ACHN (cell line): Measurements from ENCODE around the gene PAK6.

ENCODE experiments used
- DNase-seq: peaks from one replicate; pipeline ENCODE4 v3.0.0-alpha.2; 2015
- in situ Hi-C: cut with HindIII; loops from 2 replicates; pipeline ENCODE4 v1.10.0; 2017; ENCODE audit warnings: low sequenced_read_pairs, low pct_ligation_motif_present, low pct_unique_long_range_greater_than_20kb

The PAK6 gene

GRCh38 chr15:40238532-40239403, at the start of gene PAK6:
TSS of gene PAK6 (plus strand) at chr15:40239063. CDS start at chr15:40264786, 25,723 bp downstream.
- in situ Hi-C loops = no loop called here
- DNase-seq = peak; percentile 37

- DNase-seq = peak; percentile 17
- in situ Hi-C loops = no loop called here
These were observed 48.3 kb upstream of the PAK6 start for GRCh38 chr15:40190591-40190990.

GRCh38 chr15:40192942-40193341, 45.9 kb upstream of the PAK6 start:
- in situ Hi-C loops = no loop called here
- no peak for DNase-seq

GRCh38 chr15:40197434-40197833, 41.4 kb upstream of the PAK6 start:
- in situ Hi-C loops = no loop called here

GRCh38 chr15:40198355-40199085, 40.3 kb upstream of the PAK6 start:
- in situ Hi-C loops = no loop called here
- no peak for DNase-seq

More at GRCh38 chr15:40197434-40197833, 41.4 kb upstream of the PAK6 start:
- no peak for DNase-seq

- DNase-seq = no peak
- in situ Hi-C loops = no loop called here
These were observed 34.8 kb upstream of the PAK6 start for GRCh38 chr15:40204100-40204499.

GRCh38 chr15:40217166-40217824, 21.6 kb upstream of the PAK6 start:
- DNase-seq = peak; percentile 75
- in situ Hi-C loops = no loop called here

- in situ Hi-C loops = loop anchor here (10.0 kb wide), 1 partner anchor 55 kb away; no protein-coding TSS in a partner anchor
- DNase-seq = no peak
These were observed 19.1 kb upstream of the PAK6 start for GRCh38 chr15:40219801-40220200.

GRCh38 chr15:40222131-40222530, 16.7 kb upstream of the PAK6 start:
- in situ Hi-C loops = loop anchor here (10.0 kb wide), 1 partner anchor 53 kb away; no protein-coding TSS in a partner anchor
- no peak for DNase-seq

- in situ Hi-C loops = loop anchor here (10.0 kb wide), 1 partner anchor 48 kb away; no protein-coding TSS in a partner anchor
- DNase-seq = no peak
These were observed 12.1 kb upstream of the PAK6 start for GRCh38 chr15:40226736-40227135.

GRCh38 chr15:40229316-40229715, 9.5 kb upstream of the PAK6 start:
- in situ Hi-C loops = loop anchor here (10.0 kb wide), 1 partner anchor 45 kb away; no protein-coding TSS in a partner anchor
- DNase-seq = no peak

GRCh38 chr15:40229956-40230355, 8.9 kb upstream of the PAK6 start:
- DNase-seq = peak; percentile 7
- in situ Hi-C loops = loop anchor here (10.0 kb wide), 1 partner anchor 45 kb away; no protein-coding TSS in a partner anchor

- DNase-seq = no peak
- in situ Hi-C loops = no loop called here
These were observed 6.2 kb upstream of the PAK6 start for GRCh38 chr15:40232625-40233070.

GRCh38 chr15:40233727-40234577, 4.9 kb upstream of the PAK6 start:
- in situ Hi-C loops = no loop called here
- no peak for DNase-seq

- DNase-seq = no peak
- in situ Hi-C loops = no loop called here
These were observed 4.1 kb upstream of the PAK6 start for GRCh38 chr15:40234783-40235182.

- no peak for DNase-seq
- in situ Hi-C loops = no loop called here
These were observed 3.5 kb upstream of the PAK6 start for GRCh38 chr15:40235201-40235885.

GRCh38 chr15:40239404-40239692, 485 bp downstream of the PAK6 start:
- in situ Hi-C loops = no loop called here

More at GRCh38 chr15:40239404-40239692, 485 bp downstream of the PAK6 start:
- no peak for DNase-seq
